ENCODE results near the gene GAPVD1.
A peak's percentile ranks its signal among the peaks of the same experiment; 100 is the strongest.

Gene GAPVD1

DNA sequence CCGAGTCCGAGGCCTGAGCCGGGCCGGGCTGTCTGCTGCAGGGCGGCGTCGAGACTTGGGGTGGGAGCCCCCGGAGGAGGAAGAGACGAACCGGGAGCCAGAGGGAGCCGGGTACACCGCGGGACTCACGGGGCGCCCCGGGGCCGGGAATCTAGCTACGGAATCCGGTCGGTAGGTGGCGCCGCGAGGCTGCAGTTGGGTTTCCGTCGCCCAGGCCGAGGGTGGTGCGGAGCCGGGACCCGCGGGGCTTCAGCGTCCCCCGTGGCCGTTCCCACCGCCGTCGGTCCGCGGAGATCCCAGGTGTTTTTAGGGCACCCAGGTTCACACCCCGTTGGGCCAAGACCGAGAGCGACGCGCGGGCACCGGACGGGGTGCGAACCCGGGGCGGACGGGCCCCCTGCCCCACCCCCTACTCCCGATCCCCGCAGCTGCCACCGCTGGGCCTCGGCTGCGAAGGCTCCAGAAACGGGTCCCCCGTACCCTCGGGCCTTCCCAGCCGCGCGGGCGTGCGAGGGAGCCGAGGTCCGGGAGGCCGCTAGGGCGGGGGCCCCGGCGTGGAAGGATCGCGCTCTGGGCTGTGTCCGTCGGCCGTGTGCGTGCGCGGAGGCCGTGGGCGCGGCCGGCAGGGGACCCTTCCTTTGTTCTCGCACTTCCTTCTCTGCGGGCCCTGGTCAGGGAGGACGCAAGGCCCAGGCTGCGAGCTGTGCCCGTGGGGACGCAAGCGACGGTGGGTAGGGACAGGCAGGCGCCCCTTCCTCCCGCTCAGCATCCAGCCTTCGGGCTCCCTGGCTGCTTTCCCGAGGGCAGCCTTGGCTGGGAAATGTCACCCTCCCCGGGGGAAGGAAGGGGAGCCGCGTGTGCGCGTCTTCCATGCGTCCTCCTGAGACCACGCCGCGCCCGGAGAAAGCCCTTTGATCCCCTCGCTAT, 146.6 kb downstream of the GAPVD1 start:
- H3F3A ChIP-seq (ENCODE audit: insufficient read depth, low read length) = no peaks in the 10 kb centered on the region
- no peaks in the 10 kb centered on the region for H3K4me1 ChIP-seq (ENCODE audit: low read length)
- TF ChIP-seq EZH2 (optimal IDR thresholded peaks at IDR 0.05; ENCODE audit: low read depth, low read length) = no peak
- TF ChIP-seq, protein P1, sequence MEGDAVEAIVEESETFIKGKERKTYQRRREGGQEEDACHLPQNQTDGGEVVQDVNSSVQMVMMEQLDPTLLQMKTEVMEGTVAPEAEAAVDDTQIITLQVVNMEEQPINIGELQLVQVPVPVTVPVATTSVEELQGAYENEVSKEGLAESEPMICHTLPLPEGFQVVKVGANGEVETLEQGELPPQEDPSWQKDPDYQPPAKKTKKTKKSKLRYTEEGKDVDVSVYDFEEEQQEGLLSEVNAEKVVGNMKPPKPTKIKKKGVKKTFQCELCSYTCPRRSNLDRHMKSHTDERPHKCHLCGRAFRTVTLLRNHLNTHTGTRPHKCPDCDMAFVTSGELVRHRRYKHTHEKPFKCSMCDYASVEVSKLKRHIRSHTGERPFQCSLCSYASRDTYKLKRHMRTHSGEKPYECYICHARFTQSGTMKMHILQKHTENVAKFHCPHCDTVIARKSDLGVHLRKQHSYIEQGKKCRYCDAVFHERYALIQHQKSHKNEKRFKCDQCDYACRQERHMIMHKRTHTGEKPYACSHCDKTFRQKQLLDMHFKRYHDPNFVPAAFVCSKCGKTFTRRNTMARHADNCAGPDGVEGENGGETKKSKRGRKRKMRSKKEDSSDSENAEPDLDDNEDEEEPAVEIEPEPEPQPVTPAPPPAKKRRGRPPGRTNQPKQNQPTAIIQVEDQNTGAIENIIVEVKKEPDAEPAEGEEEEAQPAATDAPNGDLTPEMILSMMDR (IDR thresholded peaks at IDR 0.05; ENCODE audit: low read length) = peak; percentile 77
- no peaks in the 10 kb centered on the region for H3K79me2 ChIP-seq (ENCODE audit: low read length)
- DNase-seq = peak; percentile 61
- H3K9me3 ChIP-seq (replicated peaks; ENCODE audit: insufficient read depth, low read length) = no peaks in the 10 kb centered on the region
- no peaks in the 10 kb centered on the region for H4K20me1 ChIP-seq (ENCODE audit: insufficient read depth, low read length)
- no peak overlapping the region; the same call in 1 of the 2 replicates for H3K9ac ChIP-seq (ENCODE audit: low read length)
- H2AFZ ChIP-seq (ENCODE audit: low read length) = peak overlapping the region; percentile 91
- peaks cover 5% of the 10 kb centered on the region; the same call in 1 of the 2 replicates for H3K27me3 ChIP-seq (replicated peaks; ENCODE audit: insufficient read depth, low read length)
- H3K9me2 ChIP-seq (replicated peaks; ENCODE audit: insufficient read depth, low read length) = no peaks in the 10 kb centered on the region
- H3K36me3 ChIP-seq (replicated peaks; ENCODE audit: insufficient read depth, low read length) = no peaks in the 10 kb centered on the region
- H3K4me2 ChIP-seq (ENCODE audit: low read depth, low read length) = peak overlapping the region; percentile 96
- peak overlapping the region; percentile 67 for H3K4me3 ChIP-seq (ENCODE audit: low read length)
- H3K27ac ChIP-seq (ENCODE audit: low read length) = no peak overlapping the region

DNA sequence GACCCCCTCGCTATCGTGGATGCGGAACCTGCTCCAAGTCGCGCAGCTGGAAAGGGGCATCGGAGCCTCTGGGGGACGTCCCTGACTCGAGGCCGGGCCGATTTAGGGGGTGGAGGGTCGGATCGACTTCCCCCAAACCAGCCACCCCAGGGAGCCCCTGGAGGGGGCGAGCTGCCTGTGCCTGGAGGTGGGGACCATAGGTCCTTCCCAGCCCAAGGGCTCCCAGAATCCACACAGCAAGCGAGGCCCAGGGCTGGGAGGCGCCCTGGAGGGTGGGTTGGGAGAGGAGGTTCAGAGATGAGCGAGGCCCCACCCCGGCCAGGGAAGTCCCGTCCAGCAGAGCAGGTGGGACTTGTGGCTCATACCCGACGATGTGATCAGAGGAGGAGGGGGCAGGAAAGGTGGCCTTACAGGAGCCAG, 147.6 kb downstream of the GAPVD1 start:
- H3K4me1 ChIP-seq (ENCODE audit: low read length) = no peaks in the 10 kb centered on the region
- no peaks in the 10 kb centered on the region for H3K36me3 ChIP-seq (replicated peaks; ENCODE audit: insufficient read depth, low read length)
- H4K20me1 ChIP-seq (ENCODE audit: insufficient read depth, low read length) = no peaks in the 10 kb centered on the region
- H3K27ac ChIP-seq (ENCODE audit: low read length) = no peak overlapping the region
- no peaks in the 10 kb centered on the region for H3K9me2 ChIP-seq (replicated peaks; ENCODE audit: insufficient read depth, low read length)
- H2AFZ ChIP-seq (ENCODE audit: low read length) = no peak overlapping the region
- TF ChIP-seq EZH2 (optimal IDR thresholded peaks at IDR 0.05; ENCODE audit: low read depth, low read length) (no peak), EZH2phosphoT487 (IDR thresholded peaks at IDR 0.05; ENCODE audit: low read length) (no peak)
- TF ChIP-seq, protein P1 (IDR thresholded peaks at IDR 0.05; ENCODE audit: low read length) = no peak
- H3K4me3 ChIP-seq (ENCODE audit: low read length) = no peak overlapping the region
- no peak overlapping the region for H3K4me2 ChIP-seq (ENCODE audit: low read depth, low read length)
- H3K9me3 ChIP-seq (replicated peaks; ENCODE audit: insufficient read depth, low read length) = no peaks in the 10 kb centered on the region
- DNase-seq = no peak
- H3K79me2 ChIP-seq (ENCODE audit: low read length) = no peaks in the 10 kb centered on the region
- H3F3A ChIP-seq (ENCODE audit: insufficient read depth, low read length) = no peaks in the 10 kb centered on the region
- peaks cover 5% of the 10 kb centered on the region; the same call in 1 of the 2 replicates for H3K27me3 ChIP-seq (replicated peaks; ENCODE audit: insufficient read depth, low read length)
- H3K9ac ChIP-seq (ENCODE audit: low read length) = no peak overlapping the region

DNA sequence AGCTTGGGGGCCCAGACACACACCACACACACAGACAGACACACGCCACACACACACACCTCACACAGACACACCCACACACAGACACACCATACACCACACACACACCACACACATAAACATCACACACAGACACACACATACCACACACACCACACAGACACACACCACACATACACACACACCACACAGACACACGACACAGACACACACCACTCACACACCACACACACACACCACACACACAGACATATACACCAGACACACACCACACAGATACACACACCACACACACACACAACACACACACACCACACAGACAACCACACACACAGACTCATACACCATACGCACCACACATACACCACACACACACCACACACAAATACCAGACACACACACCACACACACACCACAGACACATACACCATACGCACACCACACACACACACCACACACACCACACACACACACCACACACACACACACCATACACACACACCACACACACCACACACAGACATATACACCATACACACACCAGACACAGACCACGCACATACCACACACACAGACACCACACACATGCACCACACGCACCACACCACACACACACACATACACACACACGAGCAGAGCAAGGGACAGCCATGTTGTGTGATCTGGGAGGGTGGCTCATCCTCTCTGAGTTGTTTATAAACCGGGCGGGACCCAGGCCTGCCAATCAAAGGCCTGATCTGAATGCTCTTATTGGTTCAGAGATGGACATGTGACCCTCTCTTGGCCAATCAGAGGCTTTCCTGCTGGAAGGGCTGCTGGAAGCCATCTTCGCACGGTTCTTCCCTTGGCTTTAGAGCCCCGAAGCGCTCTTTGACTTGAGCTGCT, 148.3 kb downstream of the GAPVD1 start:
- Histone ChIP-seq H3K27ac (ENCODE audit: low read length) (no peak overlapping the region), H2AFZ (ENCODE audit: low read length) (0 out of 2 replicates have a peak overlapping the region, but pooled peaks have one; percentile 23), H4K20me1 (ENCODE audit: insufficient read depth, low read length) (no peaks in the 10 kb centered on the region), H3K36me3 (replicated peaks; ENCODE audit: insufficient read depth, low read length) (no peaks in the 10 kb centered on the region), H3K4me2 (ENCODE audit: low read depth, low read length) (no peak overlapping the region), H3F3A (ENCODE audit: insufficient read depth, low read length) (no peaks in the 10 kb centered on the region), H3K9me3 (replicated peaks; ENCODE audit: insufficient read depth, low read length) (no peaks in the 10 kb centered on the region), H3K27me3 (replicated peaks; ENCODE audit: insufficient read depth, low read length) (peaks cover 5% of the 10 kb centered on the region; the same call in 1 of the 2 replicates), H3K79me2 (ENCODE audit: low read length) (no peaks in the 10 kb centered on the region), H3K4me1 (ENCODE audit: low read length) (no peaks in the 10 kb centered on the region), H3K4me3 (ENCODE audit: low read length) (no peak overlapping the region), H3K9me2 (replicated peaks; ENCODE audit: insufficient read depth, low read length) (no peaks in the 10 kb centered on the region), H3K9ac (ENCODE audit: low read length) (no peak overlapping the region)
- TF ChIP-seq EZH2 (optimal IDR thresholded peaks at IDR 0.05; ENCODE audit: low read depth, low read length) (no peak), EZH2phosphoT487 (IDR thresholded peaks at IDR 0.05; ENCODE audit: low read length) (no peak)
- TF ChIP-seq, protein P1 (IDR thresholded peaks at IDR 0.05; ENCODE audit: low read length) = no peak
- DNase-seq = peak; percentile 9

All from MM.1S (cell line).